Measurements from ENCODE around the gene PGP.
"Not testable (repeated sequence)": the region's sequence is repeated elsewhere in the genome, so short reads cannot be mapped to it uniquely, and the experiment has no call there.

PGP gene

DNA sequence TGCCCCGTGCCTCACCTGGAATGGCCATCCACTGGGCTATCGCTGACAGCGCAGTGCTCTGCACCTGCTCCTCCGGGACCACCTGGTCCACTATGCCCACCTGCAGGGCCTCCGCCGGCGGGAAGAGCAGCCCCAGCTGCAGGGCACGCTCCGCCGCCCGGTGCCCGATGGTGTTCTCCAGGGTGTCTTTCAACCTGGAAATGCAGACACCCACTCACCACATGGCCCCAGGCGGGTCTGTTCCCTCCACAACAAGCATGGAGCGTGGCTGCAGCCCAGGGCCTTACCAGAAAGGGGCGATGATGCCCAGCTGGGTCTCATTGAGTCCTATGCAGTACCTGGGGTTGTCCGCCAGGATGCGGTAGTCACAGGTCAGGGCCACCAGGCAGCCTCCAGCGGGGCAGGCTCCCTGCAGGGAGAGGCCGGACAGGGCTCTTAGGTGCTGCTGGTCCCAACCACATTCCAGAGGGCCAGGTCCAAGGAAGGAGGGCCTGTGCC, 28.4 kb upstream of the PGP start:
- TF ChIP-seq, protein P1, sequence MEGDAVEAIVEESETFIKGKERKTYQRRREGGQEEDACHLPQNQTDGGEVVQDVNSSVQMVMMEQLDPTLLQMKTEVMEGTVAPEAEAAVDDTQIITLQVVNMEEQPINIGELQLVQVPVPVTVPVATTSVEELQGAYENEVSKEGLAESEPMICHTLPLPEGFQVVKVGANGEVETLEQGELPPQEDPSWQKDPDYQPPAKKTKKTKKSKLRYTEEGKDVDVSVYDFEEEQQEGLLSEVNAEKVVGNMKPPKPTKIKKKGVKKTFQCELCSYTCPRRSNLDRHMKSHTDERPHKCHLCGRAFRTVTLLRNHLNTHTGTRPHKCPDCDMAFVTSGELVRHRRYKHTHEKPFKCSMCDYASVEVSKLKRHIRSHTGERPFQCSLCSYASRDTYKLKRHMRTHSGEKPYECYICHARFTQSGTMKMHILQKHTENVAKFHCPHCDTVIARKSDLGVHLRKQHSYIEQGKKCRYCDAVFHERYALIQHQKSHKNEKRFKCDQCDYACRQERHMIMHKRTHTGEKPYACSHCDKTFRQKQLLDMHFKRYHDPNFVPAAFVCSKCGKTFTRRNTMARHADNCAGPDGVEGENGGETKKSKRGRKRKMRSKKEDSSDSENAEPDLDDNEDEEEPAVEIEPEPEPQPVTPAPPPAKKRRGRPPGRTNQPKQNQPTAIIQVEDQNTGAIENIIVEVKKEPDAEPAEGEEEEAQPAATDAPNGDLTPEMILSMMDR (IDR thresholded peaks at IDR 0.05; ENCODE audit: low read length, missing control alignments), result no peak
- no peak for DNase-seq (ENCODE audit: low read depth)
- no peak overlapping the region for H3K4me3 ChIP-seq (replicated peaks; ENCODE audit: low read depth, low read length)

- H3K4me3 ChIP-seq (replicated peaks; ENCODE audit: low read depth, low read length), result no peak overlapping the region
- no peak for DNase-seq (ENCODE audit: low read depth)
- TF ChIP-seq, protein P1 (IDR thresholded peaks at IDR 0.05; ENCODE audit: low read length, missing control alignments), result no peak
Measured at GRCh38 chr16:2242598-2242997, 28.0 kb upstream of the PGP start.

GRCh38 chr16:2240331-2240730, 25.7 kb upstream of the PGP start:
- H3K4me3 ChIP-seq (replicated peaks; ENCODE audit: low read depth, low read length); DNase-seq (ENCODE audit: low read depth): not testable (repeated sequence)

DNA sequence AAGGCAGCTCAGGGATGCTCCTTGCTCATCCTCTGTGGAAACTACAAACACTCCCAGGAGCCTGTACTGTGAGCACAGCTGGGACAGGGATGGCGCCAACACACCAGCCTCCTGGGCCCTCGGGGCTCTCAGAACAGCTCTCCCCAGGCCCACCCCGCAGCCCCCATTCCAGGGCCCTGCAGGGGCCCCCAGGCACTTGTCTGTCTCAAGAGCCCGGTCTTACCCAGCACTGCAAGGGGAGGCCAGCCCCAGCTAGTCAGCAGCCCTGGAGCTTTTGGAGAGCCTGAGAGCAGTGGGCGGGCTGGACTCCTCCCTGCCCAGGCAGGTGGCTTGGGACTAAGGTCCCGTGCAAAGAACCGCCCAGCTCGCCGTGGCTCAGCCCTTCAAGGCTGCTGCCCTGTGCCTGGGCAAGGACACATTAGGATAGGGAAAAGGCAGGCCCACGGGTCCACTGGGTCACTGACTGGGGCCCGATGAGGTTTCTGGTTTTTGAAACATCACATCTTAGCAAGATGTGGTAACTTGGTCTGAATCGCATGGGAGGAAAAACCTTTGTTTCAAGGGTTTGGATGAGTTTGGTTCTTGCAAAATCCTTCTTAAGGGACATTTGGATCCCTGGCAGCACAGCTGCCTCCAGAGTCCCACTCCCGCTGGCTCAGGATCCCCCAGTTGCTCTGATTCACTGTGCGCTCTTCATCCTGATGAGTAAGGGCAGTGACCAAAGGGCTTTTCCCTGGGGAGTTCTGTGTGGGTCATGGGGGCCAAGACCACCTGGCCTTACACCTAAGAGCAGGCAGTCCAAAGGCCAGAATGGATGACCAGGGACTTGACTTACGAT, 24.4 kb upstream of the PGP start:
- DNase-seq (ENCODE audit: low read depth), result no peak
- TF ChIP-seq, protein P1 (IDR thresholded peaks at IDR 0.05; ENCODE audit: low read length, missing control alignments), result no peak
- no peak overlapping the region for H3K4me3 ChIP-seq (replicated peaks; ENCODE audit: low read depth, low read length)

DNA sequence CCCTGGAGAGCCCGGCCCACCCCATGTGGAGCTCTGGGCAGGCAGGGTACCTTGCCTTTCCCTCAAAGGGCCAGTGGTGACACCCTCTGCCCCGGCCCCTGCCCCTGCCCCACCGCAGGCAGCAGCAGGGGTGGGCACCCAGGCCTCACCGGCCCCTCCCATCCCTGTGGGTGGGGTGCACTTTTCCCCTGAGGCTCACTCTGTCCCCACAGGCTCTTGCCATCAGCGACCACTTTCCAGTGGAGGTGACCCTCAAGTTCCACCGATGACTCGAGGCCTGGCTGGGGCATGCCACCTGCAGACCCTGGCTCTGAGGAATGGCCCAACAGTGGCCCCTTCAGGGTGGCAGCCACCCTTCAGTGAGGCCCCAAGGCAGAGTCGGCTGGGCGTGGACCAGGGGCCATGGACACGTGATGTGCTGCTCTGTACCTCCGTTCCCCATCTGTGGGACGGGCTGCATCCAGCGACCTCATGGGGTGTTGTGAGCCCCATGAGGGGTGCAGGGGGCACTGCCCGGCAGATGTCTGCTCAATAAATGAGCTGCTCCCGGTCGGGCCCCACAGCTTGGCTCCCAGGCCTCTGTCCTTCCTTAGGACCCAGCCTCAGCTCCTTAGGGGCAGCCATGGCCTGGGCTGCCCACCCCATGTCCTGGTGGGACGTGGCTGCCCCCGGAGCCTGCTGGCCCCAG, 23.7 kb upstream of the PGP start:
- TF ChIP-seq, protein P1 (IDR thresholded peaks at IDR 0.05; ENCODE audit: low read length, missing control alignments), result no peak
- no peak overlapping the region for H3K4me3 ChIP-seq (replicated peaks; ENCODE audit: low read depth, low read length)
- DNase-seq (ENCODE audit: low read depth), result no peak

DNA sequence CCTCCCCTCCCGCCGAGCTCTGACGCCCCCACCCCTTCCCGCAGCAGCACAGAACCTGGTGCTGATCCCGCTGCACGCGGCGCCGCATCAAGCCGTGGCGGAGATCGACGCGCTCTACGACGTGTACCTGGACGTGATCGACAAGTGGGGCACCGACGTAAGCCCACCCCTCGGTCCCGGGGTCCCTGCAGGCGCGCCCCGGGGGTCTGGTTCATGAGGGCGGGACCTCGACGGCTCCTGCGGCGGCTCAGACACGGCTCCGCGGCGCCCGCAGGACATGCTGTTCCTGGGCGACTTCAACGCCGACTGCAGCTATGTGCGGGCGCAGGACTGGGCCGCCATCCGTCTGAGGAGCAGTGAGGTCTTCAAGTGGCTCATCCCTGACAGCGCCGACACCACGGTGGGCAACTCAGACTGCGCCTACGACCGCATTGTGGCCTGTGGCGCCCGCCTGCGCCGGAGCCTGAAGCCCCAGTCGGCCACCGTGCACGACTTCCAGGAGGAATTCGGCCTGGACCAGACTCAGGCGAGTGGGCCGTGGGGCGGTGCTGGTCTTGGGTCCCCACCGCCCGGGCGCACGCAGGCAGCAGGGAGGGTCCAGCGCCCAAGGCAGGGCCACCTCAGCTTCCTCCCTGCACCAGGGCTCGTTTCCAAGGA, 23.0 kb upstream of the PGP start:
- TF ChIP-seq, protein P1 (IDR thresholded peaks at IDR 0.05; ENCODE audit: low read length, missing control alignments), result no peak
- no peak overlapping the region for H3K4me3 ChIP-seq (replicated peaks; ENCODE audit: low read depth, low read length)
- no peak for DNase-seq (ENCODE audit: low read depth)

- DNase-seq (ENCODE audit: low read depth), result no peak
- no peak overlapping the region for H3K4me3 ChIP-seq (replicated peaks; ENCODE audit: low read depth, low read length)
- TF ChIP-seq, protein P1 (IDR thresholded peaks at IDR 0.05; ENCODE audit: low read length, missing control alignments), result no peak
Measured at GRCh38 chr16:2237102-2237482, 22.5 kb upstream of the PGP start.
